ENCODE measurements around the gene CALD1.

Gene CALD1

DNA sequence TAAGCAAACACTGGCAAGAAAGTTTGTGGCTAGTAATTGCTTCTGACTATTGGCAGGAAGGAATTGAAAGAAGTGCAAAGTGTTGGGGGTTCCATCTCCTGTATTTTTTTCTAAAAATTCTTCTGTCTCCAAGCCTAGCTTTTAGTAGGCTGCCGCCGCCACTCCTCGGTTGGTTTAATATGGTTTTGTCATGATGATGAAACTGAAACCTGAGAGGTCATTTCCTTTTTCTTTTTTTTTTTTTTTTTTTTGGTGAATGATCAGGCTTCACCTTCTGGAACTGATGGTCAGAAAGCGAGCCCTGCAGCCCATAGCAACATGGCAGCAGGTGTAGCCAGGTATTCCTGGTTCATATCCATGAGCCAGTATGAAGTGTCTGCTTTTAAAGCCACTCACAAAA lies 131.5 kb downstream of the CALD1 start:
- Histone ChIP-seq H2AK5ac (ENCODE audit: low read depth, low read length) (no peak overlapping the region), H3K4me2 (ENCODE audit: insufficient read depth, low read length, poor library complexity, severe bottlenecking) (no peak overlapping the region), H3K79me1 (ENCODE audit: low read depth, low read length) (no peaks in the 10 kb centered on the region), H3K4me1 (ENCODE audit: control insufficient read depth in 2 of 2, insufficient read depth in 1 of 2, low read depth in 1 of 2, low read length in 2 of 2) (no peaks in the 10 kb centered on the region), H3K9ac (ENCODE audit: low read depth, low read length, poor library complexity) (no peak overlapping the region), H2BK12ac (ENCODE audit: low read length) (no peak overlapping the region), H2BK5ac (ENCODE audit: low read length) (no peak overlapping the region), H3K4ac (ENCODE audit: low read length) (no peak overlapping the region), H3K14ac (ENCODE audit: low read length) (no peak overlapping the region), H4K8ac (ENCODE audit: low read depth, low read length) (no peak overlapping the region), H3K18ac (ENCODE audit: low read length) (no peak overlapping the region), H3K27ac (replicated peaks; ENCODE audit: low read length) (no peak overlapping the region), H2BK15ac (ENCODE audit: low read length) (no peak overlapping the region), H3K4me3 (ENCODE audit: low read length in 2 of 2) (no peak overlapping the region), H2BK120ac (ENCODE audit: low read depth, low read length) (no peak overlapping the region), H2AFZ (ENCODE audit: low read length) (no peak overlapping the region), H3K9me3 (replicated peaks in 1 of 2; ENCODE audit: control insufficient read depth in 2 of 2, insufficient read depth in 1 of 2, low read depth in 1 of 2, low read length in 2 of 2) (no peaks in the 10 kb centered on the region), H3K23ac (ENCODE audit: low read depth, low read length, poor library complexity) (no peak overlapping the region), H4K91ac (ENCODE audit: low read depth, low read length, poor library complexity) (no peak overlapping the region), H3K36me3 (replicated peaks in 1 of 2; ENCODE audit: control insufficient read depth in 2 of 2, insufficient read depth in 2 of 2, low read length in 2 of 2) (peaks cover 0 to 7% of the 10 kb centered on the region in 2 donors), H3K27me3 (ENCODE audit: control insufficient read depth in 3 of 3, insufficient read depth in 3 of 3, low read depth in 1 of 3, low read length in 3 of 3) (no peaks in the 10 kb centered on the region)
- no peak for DNase-seq (ENCODE audit: low spot score)
- WGBS, 2 donors (ENCODE audit: extremely low coverage in 2 of 2, insufficient read length in 2 of 2, insufficient replicate concordance in 1 of 2), result no CpG with 5 or more reads among the region's 4 CpGs

DNA sequence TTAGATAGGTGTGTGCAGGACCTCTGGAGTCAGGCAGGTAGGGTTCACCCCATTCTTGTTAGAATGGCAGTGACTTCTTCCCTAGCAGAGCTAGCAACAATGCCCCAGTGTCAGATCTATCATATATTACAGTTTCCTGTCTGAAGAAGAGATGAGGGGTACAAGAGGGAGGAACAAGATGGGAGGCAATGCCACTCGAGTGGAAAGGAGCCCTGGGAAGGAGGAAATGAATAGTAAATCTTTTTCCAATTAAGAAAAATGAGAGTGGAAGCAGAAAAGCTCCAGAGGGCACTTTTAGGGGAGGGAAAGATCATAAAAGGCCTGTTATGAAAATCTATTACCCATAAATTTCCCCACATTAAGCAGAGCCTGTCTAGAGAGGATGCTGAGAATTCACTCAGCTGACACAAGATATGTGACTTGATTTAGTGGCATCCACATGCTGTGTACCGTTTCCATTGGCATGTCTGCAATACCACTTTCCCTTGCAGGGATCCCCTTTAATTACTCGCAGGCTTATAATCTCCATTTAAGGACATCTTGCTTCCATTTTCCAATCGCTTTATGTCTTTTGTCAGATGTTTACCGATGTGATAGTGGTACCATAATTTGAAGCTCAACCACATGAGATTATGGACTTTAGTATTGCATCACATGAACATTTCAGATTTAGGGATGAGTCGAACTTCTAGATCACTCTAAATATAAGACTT lies 136.9 kb downstream of the CALD1 start:
- H4K91ac ChIP-seq (ENCODE audit: low read depth, low read length, poor library complexity), result no peak overlapping the region
- DNase-seq (ENCODE audit: low spot score), result no peak

GRCh38 chr7:134919240-134919641 lies 139.8 kb downstream of the CALD1 start:
- H4K8ac ChIP-seq (ENCODE audit: low read depth, low read length), result no peak overlapping the region
- H2BK5ac ChIP-seq (ENCODE audit: low read length), result no peak overlapping the region
- no peak overlapping the region for H2BK15ac ChIP-seq (ENCODE audit: low read length)
- H4K91ac ChIP-seq (ENCODE audit: low read depth, low read length, poor library complexity), result no peak overlapping the region
- no peak overlapping the region for H3K4me2 ChIP-seq (ENCODE audit: insufficient read depth, low read length, poor library complexity, severe bottlenecking)
- no peak for DNase-seq (ENCODE audit: low spot score)
- no peak overlapping the region for H2BK12ac ChIP-seq (ENCODE audit: low read length)
- H3K23ac ChIP-seq (ENCODE audit: low read depth, low read length, poor library complexity), result no peak overlapping the region
- H3K79me1 ChIP-seq (ENCODE audit: low read depth, low read length), result no peaks in the 10 kb centered on the region
- H2AFZ ChIP-seq (ENCODE audit: low read length), result no peak overlapping the region
- H3K4me3 ChIP-seq (ENCODE audit: low read length in 2 of 2), result no peak overlapping the region
- H3K27me3 ChIP-seq (ENCODE audit: control insufficient read depth in 3 of 3, insufficient read depth in 3 of 3, low read depth in 1 of 3, low read length in 3 of 3), result no peaks in the 10 kb centered on the region
- H3K14ac ChIP-seq (ENCODE audit: low read length), result no peak overlapping the region
- H3K9me3 ChIP-seq (replicated peaks in 1 of 2; ENCODE audit: control insufficient read depth in 2 of 2, insufficient read depth in 1 of 2, low read depth in 1 of 2, low read length in 2 of 2), result no peaks in the 10 kb centered on the region
- no peak overlapping the region for H2AK5ac ChIP-seq (ENCODE audit: low read depth, low read length)
- no peak overlapping the region for H3K9ac ChIP-seq (ENCODE audit: low read depth, low read length, poor library complexity)
- no peak overlapping the region for H3K4ac ChIP-seq (ENCODE audit: low read length)
- no peak overlapping the region for H3K27ac ChIP-seq (replicated peaks; ENCODE audit: low read length)
- H3K36me3 ChIP-seq (replicated peaks in 1 of 2; ENCODE audit: control insufficient read depth in 2 of 2, insufficient read depth in 2 of 2, low read length in 2 of 2), result peaks cover under 1 to 7% of the 10 kb centered on the region in 2 donors
- H3K18ac ChIP-seq (ENCODE audit: low read length), result no peak overlapping the region
- no peak overlapping the region for H2BK120ac ChIP-seq (ENCODE audit: low read depth, low read length)
- H3K4me1 ChIP-seq (ENCODE audit: control insufficient read depth in 2 of 2, insufficient read depth in 1 of 2, low read depth in 1 of 2, low read length in 2 of 2), result no peaks in the 10 kb centered on the region

More for the DNA sequence above, 136.9 kb downstream of the CALD1 start:
- WGBS, 2 donors (ENCODE audit: extremely low coverage in 2 of 2, insufficient read length in 2 of 2, insufficient replicate concordance in 1 of 2), result no CpG with 5 or more reads among the region's 6 CpGs
- H3K4me1 ChIP-seq (ENCODE audit: control insufficient read depth in 2 of 2, insufficient read depth in 1 of 2, low read depth in 1 of 2, low read length in 2 of 2), result no peaks in the 10 kb centered on the region
- H2AFZ ChIP-seq (ENCODE audit: low read length), result no peak overlapping the region
- H3K27me3 ChIP-seq (ENCODE audit: control insufficient read depth in 3 of 3, insufficient read depth in 3 of 3, low read depth in 1 of 3, low read length in 3 of 3), result no peaks in the 10 kb centered on the region
- H3K4me3 ChIP-seq (ENCODE audit: low read length in 2 of 2), result no peak overlapping the region
- H2BK15ac ChIP-seq (ENCODE audit: low read length), result no peak overlapping the region
- H2BK5ac ChIP-seq (ENCODE audit: low read length), result no peak overlapping the region
- H3K9ac ChIP-seq (ENCODE audit: low read depth, low read length, poor library complexity), result no peak overlapping the region
- no peak overlapping the region for H3K18ac ChIP-seq (ENCODE audit: low read length)
- no peak overlapping the region for H3K23ac ChIP-seq (ENCODE audit: low read depth, low read length, poor library complexity)
- no peak overlapping the region for H3K4me2 ChIP-seq (ENCODE audit: insufficient read depth, low read length, poor library complexity, severe bottlenecking)
- no peaks in the 10 kb centered on the region for H3K79me1 ChIP-seq (ENCODE audit: low read depth, low read length)
- H3K36me3 ChIP-seq (replicated peaks in 1 of 2; ENCODE audit: control insufficient read depth in 2 of 2, insufficient read depth in 2 of 2, low read length in 2 of 2), result peaks cover 0 to 7% of the 10 kb centered on the region in 2 donors
- H3K9me3 ChIP-seq (replicated peaks in 1 of 2; ENCODE audit: control insufficient read depth in 2 of 2, insufficient read depth in 1 of 2, low read depth in 1 of 2, low read length in 2 of 2), result no peaks in the 10 kb centered on the region
- H2BK120ac ChIP-seq (ENCODE audit: low read depth, low read length), result no peak overlapping the region
- H3K4ac ChIP-seq (ENCODE audit: low read length), result no peak overlapping the region
- H2BK12ac ChIP-seq (ENCODE audit: low read length), result no peak overlapping the region
- no peak overlapping the region for H2AK5ac ChIP-seq (ENCODE audit: low read depth, low read length)
- no peak overlapping the region for H3K14ac ChIP-seq (ENCODE audit: low read length)
- H3K27ac ChIP-seq (replicated peaks; ENCODE audit: low read length), result no peak overlapping the region
- H4K8ac ChIP-seq (ENCODE audit: low read depth, low read length), result no peak overlapping the region

DNA sequence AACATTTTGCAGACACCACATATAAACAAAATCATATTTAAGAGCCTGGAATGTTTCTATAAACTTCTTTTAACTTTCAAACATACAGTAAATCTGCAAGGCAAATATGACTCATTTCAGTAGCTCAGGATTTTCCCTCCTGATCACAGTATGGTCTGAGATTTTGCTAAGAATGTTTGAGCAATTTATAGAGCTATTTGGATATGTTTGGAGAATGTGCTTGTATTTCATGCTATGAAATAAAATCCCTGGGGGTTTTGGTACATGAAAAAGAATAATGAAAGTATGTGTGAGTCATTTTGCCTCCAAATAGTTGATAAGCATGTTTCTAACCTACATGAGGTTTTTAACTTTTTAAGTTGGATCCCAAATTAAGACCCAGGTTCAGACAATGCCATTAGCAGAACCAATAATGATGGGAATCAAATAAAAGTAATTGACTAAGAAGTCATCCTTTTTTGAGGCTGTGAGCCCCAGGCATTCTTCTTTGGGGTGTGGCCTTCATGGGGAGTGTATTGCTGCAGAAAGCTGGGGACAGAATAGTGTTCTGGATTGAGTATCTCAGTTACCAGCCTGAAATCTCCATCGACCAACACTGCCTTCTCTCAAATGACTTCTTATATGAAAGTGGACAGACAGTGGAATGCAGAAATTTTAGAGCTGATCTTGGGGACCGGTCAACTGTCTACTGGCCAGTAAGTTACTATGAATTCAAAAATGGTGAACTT lies 140.8 kb downstream of the CALD1 start:
- Histone ChIP-seq H3K9ac (ENCODE audit: low read depth, low read length, poor library complexity) (no peak overlapping the region), H4K91ac (ENCODE audit: low read depth, low read length, poor library complexity) (no peak overlapping the region), H3K23ac (ENCODE audit: low read depth, low read length, poor library complexity) (no peak overlapping the region), H3K4me2 (ENCODE audit: insufficient read depth, low read length, poor library complexity, severe bottlenecking) (no peak overlapping the region), H3K27ac (replicated peaks; ENCODE audit: low read length) (no peak overlapping the region), H3K4me3 (ENCODE audit: low read length in 2 of 2) (no peak overlapping the region), H2BK15ac (ENCODE audit: low read length) (no peak overlapping the region), H3K36me3 (replicated peaks in 1 of 2; ENCODE audit: control insufficient read depth in 2 of 2, insufficient read depth in 2 of 2, low read length in 2 of 2) (peaks cover 0 to 3% of the 10 kb centered on the region in 2 donors), H3K4ac (ENCODE audit: low read length) (no peak overlapping the region), H3K18ac (ENCODE audit: low read length) (no peak overlapping the region), H3K27me3 (ENCODE audit: control insufficient read depth in 3 of 3, insufficient read depth in 3 of 3, low read depth in 1 of 3, low read length in 3 of 3) (no peaks in the 10 kb centered on the region), H3K9me3 (replicated peaks in 1 of 2; ENCODE audit: control insufficient read depth in 2 of 2, insufficient read depth in 1 of 2, low read depth in 1 of 2, low read length in 2 of 2) (peaks cover 2% of the 10 kb centered on the region in 2 donors), H3K14ac (ENCODE audit: low read length) (no peak overlapping the region), H2AFZ (ENCODE audit: low read length) (no peak overlapping the region), H2BK5ac (ENCODE audit: low read length) (no peak overlapping the region), H2BK12ac (ENCODE audit: low read length) (no peak overlapping the region), H2BK120ac (ENCODE audit: low read depth, low read length) (no peak overlapping the region), H2AK5ac (ENCODE audit: low read depth, low read length) (no peak overlapping the region), H3K79me1 (ENCODE audit: low read depth, low read length) (peaks cover 1% of the 10 kb centered on the region), H3K4me1 (ENCODE audit: control insufficient read depth in 2 of 2, insufficient read depth in 1 of 2, low read depth in 1 of 2, low read length in 2 of 2) (peaks cover 0 to 1% of the 10 kb centered on the region in 2 donors), H4K8ac (ENCODE audit: low read depth, low read length) (no peak overlapping the region)
- no peak for DNase-seq (ENCODE audit: low spot score)
- WGBS, 2 donors (ENCODE audit: extremely low coverage in 2 of 2, insufficient read length in 2 of 2, insufficient replicate concordance in 1 of 2), result no CpG with 5 or more reads among the region's 2 CpGs

Measured in neuronal stem cell (in vitro differentiated cells).